C4-2B (cell line): Measurements from ENCODE around the gene DLEU7.

Experiments used
- H3K27ac ChIP-seq: fragments of 450-650 bp; 2 replicates; pipeline ENCODE4 v1.5.1; 2017
- ZFX ChIP-seq: fragments of 450-650 bp; IDR thresholded peaks from 2 replicates; pipeline ENCODE4 v1.6.1; 2017
- TF ChIP-seq, protein P1 (sequence below): fragments of 450-650 bp; conservative IDR thresholded peaks from 2 replicates; pipeline ENCODE4 v1.5.1; 2017; ENCODE audit warnings: mild to moderate bottlenecking

The DLEU7 gene

DNA sequence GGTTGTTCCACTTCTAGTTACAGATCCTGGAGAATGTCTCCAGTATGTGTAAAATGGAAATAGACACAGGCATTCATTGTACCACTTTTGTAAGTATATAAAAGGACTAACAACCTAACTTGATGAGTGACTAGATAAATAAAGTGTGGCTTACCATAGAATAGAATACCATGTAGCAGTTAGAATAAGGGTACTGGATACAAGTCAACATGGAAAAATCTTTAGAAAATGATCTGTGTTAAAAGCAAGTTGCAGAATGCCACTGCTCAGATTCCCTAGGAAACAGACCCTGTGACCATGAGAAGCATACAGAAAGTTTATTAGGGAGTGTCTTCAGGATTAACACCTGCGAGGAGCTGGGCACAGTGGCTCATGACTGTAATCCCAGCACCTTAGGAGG is 40.2 kb upstream of the DLEU7 start:
- TF ChIP-seq, protein P1, sequence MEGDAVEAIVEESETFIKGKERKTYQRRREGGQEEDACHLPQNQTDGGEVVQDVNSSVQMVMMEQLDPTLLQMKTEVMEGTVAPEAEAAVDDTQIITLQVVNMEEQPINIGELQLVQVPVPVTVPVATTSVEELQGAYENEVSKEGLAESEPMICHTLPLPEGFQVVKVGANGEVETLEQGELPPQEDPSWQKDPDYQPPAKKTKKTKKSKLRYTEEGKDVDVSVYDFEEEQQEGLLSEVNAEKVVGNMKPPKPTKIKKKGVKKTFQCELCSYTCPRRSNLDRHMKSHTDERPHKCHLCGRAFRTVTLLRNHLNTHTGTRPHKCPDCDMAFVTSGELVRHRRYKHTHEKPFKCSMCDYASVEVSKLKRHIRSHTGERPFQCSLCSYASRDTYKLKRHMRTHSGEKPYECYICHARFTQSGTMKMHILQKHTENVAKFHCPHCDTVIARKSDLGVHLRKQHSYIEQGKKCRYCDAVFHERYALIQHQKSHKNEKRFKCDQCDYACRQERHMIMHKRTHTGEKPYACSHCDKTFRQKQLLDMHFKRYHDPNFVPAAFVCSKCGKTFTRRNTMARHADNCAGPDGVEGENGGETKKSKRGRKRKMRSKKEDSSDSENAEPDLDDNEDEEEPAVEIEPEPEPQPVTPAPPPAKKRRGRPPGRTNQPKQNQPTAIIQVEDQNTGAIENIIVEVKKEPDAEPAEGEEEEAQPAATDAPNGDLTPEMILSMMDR: no peak
- no peak for TF ChIP-seq ZFX
- H3K27ac ChIP-seq: no peak overlapping the region

DNA sequence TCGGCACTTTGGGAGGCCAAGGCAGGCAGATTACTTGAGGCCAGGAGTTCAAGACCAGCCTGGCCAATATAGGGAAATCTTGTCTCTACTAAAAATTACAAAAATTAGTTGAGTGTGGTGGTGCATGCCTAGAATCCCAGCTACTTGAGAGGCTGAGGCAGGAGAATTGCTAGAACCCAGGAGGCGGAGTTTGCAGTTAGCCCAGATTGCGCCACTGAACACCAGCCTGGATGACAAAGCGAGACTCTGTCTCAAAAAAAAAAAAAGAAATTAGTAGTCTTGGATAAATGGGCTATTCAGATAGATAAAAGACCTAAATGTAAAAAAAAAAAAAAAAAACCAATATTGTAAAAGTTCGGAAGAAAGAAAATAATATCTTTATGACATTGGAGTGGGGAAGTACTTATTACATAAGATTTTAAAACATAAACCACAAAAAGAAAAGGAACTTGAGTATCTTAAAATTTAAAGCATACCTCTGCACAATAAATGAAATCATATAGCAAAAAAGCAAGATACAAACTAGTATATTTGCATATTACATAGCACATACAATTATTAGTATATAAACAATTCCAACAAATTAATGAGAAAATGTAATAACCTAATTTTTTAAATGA is 39.4 kb upstream of the DLEU7 start:
- TF ChIP-seq ZFX: no peak
- TF ChIP-seq, protein P1: no peak

DNA sequence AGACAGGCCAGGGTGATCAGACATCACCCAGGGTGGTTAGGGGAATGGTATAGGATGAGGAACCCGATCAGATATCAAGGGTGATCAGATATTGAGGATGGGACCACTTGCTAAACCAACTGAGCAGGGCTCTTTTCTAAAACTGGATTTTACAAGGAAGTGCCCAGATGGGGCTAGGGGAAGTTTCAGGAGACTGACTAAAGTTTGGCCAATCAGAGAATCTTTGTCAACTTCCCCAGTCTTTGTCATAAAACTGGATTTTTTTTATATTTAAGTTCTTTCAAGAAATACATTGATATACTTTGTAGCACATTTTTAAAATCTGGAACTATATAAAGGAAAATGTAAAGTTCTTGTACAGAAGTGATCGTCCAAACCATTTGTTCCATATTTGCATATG is 30.5 kb upstream of the DLEU7 start:
- H3K27ac ChIP-seq: no peak overlapping the region
- no peak for TF ChIP-seq ZFX

More for the DNA sequence above, 39.4 kb upstream of the DLEU7 start:
- H3K27ac ChIP-seq: no peak overlapping the region

DNA sequence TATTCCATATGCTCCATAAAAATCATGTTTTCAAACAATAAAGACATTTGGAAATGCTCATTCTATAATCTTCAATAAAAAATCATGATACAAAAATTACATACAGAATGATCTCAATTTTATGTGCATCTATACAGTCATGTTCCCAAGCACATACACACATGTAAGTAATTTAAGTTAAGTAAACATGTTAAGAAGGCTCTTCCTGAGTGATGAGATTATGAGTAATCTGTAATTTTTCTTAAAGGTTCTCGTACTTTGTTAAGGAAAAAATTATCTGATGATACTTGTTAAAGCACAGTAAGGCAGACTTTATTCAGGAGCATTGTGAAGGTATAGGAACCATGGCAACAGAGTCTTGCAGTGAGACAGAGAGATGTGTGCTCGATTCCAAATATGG is 30.0 kb upstream of the DLEU7 start:
- TF ChIP-seq, protein P1: no peak
- TF ChIP-seq ZFX: no peak
- H3K27ac ChIP-seq: no peak overlapping the region

DNA sequence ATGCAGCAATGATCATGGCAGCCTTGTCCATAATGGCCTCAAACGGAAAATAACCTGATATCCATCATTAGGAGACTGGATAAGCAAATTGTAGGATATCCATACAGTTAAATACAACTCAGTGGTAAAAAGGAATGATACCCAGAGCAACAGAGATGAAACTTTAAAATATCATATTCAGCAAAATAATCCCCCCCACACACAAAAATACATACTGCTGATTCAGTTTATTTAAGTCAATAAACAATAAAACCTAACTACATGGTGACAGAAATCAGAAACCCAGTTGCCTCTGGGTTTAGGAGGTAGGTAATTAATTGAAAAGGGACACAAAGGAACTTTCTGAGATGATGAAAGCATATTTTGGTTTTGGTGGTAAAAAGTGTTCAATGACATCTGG is 27.9 kb upstream of the DLEU7 start:
- TF ChIP-seq, protein P1: no peak
- no peak for TF ChIP-seq ZFX
- H3K27ac ChIP-seq: no peak overlapping the region

DNA sequence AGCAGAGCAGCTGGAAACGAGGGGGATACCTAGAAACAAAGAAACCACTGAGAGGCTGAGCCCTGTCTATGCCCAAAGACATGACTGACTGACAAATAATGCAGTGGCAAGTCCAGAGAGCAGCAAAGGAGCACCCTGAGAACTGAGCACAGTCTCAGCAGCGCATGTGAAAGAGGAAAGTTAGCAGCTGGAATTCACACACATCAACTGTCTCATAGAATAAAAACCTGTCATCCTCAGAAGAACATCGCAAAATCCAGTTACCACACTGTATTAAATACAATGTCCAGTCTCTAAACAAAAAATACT is 24.1 kb upstream of the DLEU7 start:
- TF ChIP-seq ZFX: no peak
- TF ChIP-seq, protein P1: no peak

DNA sequence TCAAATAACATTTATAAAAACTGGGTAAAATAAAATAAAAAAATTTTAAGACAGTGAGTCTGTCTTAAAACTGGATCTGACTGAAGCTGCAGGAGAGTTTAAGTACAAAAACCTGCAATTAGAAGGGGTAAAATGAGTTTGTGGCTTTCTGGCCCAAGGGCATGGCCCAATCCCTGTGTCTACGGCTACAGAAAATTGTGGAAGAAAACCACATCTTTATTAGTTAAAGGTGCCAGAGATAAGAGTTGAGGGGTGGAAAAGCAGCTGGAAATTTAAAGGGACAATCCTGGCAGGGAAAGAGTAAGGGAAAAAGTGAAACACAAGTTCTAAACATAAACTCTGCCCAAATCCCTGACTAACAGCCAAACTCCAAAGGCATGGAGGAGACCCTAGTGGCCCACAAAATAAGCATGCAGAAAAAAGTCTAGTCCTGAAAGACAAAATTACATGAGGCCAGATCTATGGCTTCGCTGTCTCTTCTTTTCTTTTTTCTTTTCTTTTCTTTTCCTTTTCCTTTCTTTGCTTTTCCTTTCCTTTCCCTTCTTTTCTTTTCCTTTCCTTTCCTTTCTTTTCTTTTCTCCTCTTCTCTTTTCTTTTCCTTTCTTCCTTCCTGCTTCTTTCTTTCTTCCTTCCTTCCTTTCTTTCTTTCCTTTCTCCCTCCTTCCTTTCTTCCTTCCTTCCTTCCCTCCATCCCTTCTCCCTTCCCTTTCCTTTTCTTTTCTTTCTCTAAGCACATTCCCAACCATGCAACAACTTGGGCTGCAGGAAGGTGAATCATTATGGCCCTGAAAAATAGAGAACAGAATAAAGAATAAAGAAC is 23.5 kb upstream of the DLEU7 start:
- no peak for TF ChIP-seq ZFX
- TF ChIP-seq, protein P1: no peak
- H3K27ac ChIP-seq: no peak overlapping the region

More for the DNA sequence above, 24.1 kb upstream of the DLEU7 start:
- H3K27ac ChIP-seq: no peak overlapping the region
